Epithelial cell of proximal tubule (primary cell): Measurements from ENCODE around the gene TNFRSF12A. TPM values are rescaled to one million over a fixed set of nuclear protein-coding genes. Genes with fewer than 3 reads are reported as not detected.

Source experiments
- DNase-seq: peaks from one replicate; pipeline ENCODE4 v3.0.0-alpha.2; 2011; ENCODE audit warnings: low read depth
- H3K4me3 ChIP-seq: 2 replicates; pipeline ENCODE4 v1.5.1; 2011; ENCODE audit warnings: low read depth, mild to moderate bottlenecking, low read length
- total RNA-seq: library from RNA; depleted of rRNA; stranded (reverse); fragments of >200 nt; gene quantifications from 2 replicates; pipeline ENCODE4 v1.2.3, GENCODE V29; 2015
- TF ChIP-seq, protein P1 (sequence below): conservative IDR thresholded peaks from 2 replicates; pipeline ENCODE4 v1.5.1; 2012; ENCODE audit warnings: low read depth, mild to moderate bottlenecking, low read length

TNFRSF12A gene
- total RNA-seq, 1 donor from 2014 or later = 451 TPM

DNA sequence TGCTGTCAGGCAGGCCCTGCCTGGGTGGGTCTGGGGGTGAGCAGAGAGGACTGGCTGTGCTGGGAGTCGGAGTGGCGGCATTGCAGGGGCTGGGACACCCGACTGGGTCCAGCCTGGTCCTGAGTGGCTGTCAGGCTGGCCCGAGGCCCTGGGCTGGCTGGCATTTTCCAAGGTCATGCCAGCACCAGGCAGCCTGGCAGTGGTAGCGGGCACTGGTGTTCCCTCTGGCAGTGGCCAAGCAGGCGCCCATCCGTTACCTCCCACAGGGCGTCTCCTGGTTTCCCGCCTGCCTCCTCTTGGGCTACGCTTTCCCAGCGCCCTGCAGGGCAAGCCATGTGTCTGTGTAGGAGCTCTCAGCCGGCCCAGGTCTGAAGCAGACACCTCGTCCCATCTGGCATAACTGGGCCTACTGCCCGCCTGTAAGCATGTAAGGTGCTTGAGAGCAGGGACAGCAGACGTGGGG lies 34.2 kb upstream of the TNFRSF12A start:
- no peak for DNase-seq
- TF ChIP-seq, protein P1, sequence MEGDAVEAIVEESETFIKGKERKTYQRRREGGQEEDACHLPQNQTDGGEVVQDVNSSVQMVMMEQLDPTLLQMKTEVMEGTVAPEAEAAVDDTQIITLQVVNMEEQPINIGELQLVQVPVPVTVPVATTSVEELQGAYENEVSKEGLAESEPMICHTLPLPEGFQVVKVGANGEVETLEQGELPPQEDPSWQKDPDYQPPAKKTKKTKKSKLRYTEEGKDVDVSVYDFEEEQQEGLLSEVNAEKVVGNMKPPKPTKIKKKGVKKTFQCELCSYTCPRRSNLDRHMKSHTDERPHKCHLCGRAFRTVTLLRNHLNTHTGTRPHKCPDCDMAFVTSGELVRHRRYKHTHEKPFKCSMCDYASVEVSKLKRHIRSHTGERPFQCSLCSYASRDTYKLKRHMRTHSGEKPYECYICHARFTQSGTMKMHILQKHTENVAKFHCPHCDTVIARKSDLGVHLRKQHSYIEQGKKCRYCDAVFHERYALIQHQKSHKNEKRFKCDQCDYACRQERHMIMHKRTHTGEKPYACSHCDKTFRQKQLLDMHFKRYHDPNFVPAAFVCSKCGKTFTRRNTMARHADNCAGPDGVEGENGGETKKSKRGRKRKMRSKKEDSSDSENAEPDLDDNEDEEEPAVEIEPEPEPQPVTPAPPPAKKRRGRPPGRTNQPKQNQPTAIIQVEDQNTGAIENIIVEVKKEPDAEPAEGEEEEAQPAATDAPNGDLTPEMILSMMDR = no peak
- H3K4me3 ChIP-seq = no peak overlapping the region

DNA sequence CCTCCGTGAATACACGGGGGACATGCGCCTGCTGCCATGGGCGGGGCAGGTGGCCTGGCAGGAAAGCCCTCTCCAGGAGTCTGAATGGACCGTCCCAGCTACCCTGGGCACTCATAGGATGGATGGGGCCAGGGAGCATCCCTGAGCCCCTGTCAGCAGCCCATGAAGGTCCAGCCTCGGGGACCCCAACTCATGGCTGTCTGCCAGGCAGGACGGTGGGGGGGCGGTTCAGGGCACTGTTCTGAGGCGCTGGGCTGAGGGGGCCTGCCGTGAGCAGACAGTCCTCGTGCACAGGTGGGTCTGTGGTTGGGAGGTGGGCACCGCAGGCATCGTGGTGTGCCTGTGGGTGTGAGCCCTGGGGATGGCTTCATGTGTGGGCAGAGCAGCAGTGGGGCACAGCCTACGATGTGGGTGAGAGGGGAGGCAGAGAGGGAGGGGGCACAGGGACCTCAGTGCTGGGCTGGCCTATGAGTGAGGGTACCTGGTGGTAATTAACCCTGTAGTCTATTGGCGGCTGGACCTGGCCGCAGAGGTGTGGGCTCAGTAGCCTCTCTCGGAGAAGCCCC lies 33.5 kb upstream of the TNFRSF12A start:
- TF ChIP-seq, protein P1 = no peak
- H3K4me3 ChIP-seq = no peak overlapping the region
- no peak for DNase-seq

DNA sequence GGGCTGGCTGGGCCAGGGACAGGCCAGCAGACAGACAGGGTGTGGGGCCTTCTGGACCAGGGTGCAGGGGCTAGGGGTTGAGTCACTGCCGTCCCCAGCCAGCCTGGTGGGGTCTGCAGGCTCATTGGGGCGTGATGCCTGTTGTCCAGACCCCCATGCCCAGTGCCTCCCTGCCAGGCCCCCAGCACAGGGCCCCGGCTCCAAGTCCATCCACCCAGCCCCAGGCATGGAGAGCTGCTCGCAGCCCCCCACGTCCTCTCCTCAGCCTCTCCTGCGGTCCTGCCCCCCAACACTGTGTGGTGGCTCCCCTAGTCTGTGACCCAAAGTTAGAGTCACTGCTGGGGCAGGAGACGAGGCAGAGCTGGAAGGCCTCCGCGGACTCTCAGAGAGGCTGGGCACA lies 32.9 kb upstream of the TNFRSF12A start:
- H3K4me3 ChIP-seq = no peak overlapping the region
- TF ChIP-seq, protein P1 = no peak
- no peak for DNase-seq

DNA sequence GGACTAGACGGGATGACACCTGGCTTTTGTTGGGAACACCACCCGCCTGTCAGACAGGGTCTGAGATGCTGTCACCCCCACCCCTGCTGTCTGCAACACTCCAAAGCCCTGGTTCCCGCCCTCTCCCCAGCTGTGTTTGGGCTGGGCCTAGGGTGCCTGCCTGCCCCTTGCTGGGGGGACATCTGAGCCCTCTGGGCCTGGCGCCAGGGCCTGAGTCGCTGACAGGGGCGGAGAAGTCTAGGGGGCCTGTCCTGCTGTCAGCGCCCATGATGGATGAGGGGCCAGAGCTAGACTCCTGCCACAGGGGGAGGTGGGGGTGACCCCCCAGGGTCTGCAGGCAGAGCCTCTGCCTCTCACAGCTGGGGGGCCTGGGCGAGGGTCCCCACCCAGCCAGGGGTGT lies 32.3 kb upstream of the TNFRSF12A start:
- no peak for DNase-seq
- TF ChIP-seq, protein P1 = no peak
- H3K4me3 ChIP-seq = no peak overlapping the region

DNA sequence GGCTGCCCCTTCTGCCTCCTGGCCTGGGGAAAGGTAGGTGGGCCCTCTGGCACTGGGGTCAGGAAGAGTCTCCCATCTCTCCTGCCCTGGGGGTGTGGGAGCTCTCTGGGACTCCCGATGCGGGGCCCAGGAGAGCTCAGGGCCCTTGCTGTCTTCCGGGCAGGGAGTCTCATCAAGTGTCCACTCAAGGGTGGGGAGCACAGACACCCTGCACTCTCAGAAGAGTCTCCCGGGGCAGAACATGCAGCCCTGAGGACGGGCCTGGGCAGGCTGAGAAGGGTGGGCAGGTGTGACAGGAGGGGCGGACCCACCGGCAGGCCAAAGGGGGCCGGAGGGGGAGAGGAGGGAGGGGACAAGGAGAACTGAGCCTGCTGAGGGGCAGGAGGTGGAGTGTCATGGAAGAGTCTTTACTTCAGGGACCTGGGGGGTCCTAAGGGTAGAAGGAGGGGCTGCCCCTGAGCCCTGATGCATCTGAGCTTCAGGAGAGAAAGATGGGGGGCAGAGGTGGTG lies 31.5 kb upstream of the TNFRSF12A start:
- H3K4me3 ChIP-seq = no peak overlapping the region
- DNase-seq = no peak
- TF ChIP-seq, protein P1 = no peak

DNA sequence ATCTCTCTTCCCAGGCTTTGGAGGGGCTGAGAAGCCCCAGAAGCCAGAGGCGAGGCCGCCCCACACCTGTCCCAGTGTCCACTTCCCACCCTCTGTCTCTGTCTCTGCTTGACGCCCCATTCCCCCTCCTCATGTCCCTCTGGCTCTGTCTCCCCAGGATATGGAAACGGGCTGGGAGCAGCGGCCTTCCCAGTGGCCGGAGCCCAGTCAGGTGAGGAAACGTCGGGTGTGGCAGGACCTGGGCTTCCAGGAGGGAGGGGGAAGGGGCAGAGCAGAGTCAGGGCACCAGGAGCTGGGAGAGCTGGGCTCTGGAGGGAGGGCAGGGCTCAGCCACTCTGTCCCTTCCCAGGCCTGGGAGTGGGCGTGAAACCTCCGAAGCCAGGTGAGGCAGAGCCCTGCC lies 29.3 kb upstream of the TNFRSF12A start:
- DNase-seq = no peak
- H3K4me3 ChIP-seq = no peak overlapping the region
- TF ChIP-seq, protein P1 = no peak
